ENCODE results near the gene OSBPL2.

Gene OSBPL2

DNA sequence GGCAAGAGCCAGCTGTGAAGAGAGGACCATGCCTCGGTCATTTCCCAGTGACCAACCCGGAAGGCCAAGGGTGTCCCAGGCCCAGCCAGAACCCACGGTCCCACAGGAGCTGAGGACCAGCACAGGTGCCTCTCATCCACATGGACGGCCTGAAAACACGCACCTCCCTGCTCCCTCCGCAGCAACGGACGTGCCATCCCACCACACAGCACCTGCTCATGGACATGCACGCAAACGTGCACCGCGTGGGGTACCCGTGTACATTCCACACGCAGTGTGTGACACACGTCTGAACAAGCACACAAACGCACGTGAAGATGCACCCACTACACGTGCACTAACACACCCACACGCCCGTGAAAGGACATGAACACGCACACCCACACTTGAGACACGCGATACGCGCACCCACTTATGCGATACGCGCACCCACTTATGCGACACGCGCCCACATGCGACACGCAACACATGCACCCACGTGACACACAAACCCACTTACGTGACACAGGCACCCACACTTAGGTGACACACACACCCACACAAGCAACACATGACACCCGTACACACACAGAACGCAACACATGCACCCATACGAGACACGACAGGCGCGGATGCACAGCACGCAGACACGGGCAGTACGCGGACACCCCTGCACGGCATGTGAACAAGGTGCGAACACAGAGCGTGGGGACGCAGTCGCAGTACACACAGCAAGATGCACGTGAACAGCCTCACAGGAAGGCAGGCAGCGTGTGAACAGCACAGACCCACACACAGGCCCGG lies 98.6 kb downstream of the OSBPL2 start:
- DNase-seq (ENCODE audit: low read depth in 2 of 3, low spot score in 2 of 3): no peak

DNA sequence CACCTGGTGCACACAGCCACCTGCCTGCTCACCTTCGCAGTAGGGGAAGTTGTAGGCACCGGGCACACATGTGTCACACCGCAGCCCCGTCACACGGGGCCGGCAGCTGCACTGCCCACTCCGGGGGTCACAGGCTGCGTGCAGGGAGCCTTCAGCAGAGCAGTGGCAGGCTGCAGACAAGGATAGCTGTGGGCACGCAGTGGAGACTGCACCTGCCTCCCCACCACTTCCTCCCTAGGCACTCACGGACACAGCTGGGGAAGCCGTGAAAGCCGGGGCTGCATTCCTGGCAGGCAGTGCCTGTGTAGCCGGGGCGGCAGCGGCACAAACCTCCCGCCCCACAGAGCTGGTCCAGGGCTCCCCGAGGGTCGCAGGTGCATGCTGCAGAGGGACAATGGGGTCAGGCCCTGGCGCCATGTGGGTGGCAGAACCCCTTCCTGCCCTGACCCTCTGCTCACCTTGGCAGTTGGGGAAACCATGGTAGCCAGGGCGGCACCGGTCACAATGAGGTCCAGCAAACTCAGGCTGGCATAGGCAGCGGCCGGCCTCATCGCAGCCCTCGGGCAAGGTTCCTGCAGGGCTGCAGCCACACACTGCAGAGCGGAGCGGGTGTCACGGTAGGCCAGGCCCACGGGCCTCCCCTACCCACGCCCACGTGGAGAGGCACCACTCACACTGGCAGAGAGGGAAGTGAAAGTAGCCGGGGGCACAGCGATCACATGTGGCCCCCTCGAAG lies 99.4 kb downstream of the OSBPL2 start:
- no peak for DNase-seq (ENCODE audit: low read depth in 2 of 3, low spot score in 2 of 3)

DNA sequence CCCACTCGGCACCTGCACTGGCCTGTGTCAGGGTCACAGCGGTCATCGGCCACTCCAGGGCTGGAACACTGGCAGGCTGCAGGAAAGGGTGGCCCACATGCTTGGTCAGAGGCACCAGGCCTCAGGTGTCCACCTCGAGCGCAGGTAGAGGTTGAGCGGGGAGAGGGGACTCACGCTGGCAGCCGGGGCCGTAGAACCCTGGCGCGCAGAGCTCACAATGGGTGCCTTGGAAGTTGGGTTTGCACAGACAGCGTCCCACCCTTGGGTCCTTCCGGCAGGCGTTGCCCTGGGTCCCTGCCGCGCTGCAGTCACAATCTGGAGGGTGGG lies 99.9 kb downstream of the OSBPL2 start:
- DNase-seq (ENCODE audit: low read depth in 2 of 3, low spot score in 2 of 3): no peak

DNA sequence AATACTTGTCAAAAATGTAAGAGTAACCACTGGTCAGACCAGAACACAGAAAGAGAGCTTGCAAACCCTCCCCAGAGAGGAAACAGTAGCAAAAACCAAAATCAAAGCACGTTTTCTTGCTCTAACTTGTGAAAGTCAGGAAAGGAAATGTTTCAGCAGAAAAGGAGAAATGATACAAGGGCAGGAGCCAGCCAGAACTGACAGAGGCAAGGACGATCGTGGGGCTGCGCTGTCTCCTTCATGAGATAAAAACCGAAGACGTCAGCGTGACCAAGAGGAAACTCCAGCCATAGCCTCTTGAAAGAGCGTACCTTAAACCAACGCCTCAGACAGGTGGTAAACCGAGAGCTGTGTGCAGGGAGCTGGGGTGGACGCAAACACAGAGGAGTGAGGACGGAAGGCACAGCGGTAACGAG lies 101.3 kb downstream of the OSBPL2 start:
- DNase-seq (ENCODE audit: low read depth in 2 of 3, low spot score in 2 of 3): no peak

DNA sequence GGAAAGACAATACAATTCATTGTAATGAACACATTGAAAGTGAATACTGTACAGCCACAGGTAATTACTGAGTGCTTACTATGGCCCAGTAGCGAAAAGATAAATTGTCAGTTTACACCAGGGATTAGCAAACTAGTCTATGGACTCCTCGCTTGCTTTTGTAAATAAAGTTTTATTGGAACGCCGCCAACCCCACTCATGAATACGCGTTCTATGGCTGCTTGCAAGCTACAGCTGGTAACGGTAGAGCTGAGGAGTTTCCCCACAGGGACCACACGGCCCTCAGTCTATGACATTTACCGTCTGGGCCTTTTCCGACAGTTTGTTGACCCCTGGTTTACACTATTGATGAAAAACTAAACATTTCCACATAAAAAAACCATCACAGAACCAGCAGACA lies 104.6 kb downstream of the OSBPL2 start:
- DNase-seq (ENCODE audit: low read depth in 2 of 3, low spot score in 2 of 3): no peak

DNA sequence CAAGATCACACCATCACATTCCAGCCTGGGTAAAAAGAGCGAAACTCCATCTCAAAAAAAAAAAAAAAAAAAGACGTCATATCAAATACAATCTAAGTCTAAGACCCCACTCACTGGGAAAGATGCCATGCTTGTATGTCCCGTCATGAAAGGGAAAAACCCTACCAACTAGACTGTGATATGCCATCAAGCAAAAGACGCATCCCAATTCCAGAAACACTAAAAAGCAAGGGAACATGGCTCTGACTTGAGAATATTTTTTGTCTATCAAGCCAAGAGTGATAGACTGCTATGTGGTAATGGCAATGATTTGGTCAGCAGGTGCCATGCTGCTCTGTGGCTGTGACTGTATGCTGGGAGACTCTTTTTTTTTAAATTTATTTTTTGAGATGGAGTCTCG lies 105.8 kb downstream of the OSBPL2 start:
- DNase-seq (ENCODE audit: low read depth in 2 of 3, low spot score in 2 of 3): no peak

DNA sequence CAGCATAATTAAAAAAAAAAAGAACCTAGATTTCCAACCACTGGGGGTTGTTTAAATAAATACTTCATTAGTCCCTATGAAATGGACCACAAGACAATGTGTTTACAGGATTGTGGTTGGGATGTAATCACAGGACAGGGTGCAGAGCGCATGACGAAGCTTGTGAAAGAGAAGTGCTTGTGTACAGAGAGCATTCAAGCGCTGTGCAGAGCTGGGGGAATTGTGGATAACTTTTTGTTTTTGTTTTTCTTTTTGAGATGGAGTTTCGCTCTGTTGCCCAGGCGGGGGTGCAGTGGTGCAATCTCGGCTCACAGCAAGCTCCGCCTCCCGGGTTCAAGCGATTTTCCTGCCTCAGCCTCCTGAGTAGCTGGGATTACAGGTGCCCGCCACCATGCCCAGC lies 106.5 kb downstream of the OSBPL2 start:
- DNase-seq (ENCODE audit: low read depth in 2 of 3, low spot score in 2 of 3): no peak

Measured in activated CD8-positive, alpha-beta memory T cell treated with anti-CD3 and anti-CD28 coated beads for 48 hours (primary cell).